T-helper 22 cell (primary cell): ENCODE measurements around the gene PDLIM5.
"Not testable (repeated sequence)": the region's sequence is repeated elsewhere in the genome, so short reads cannot be mapped to it uniquely, and the experiment has no call there.

ENCODE experiments used
- DNase-seq: peaks from one replicate; pipeline ENCODE4 v3.0.0-alpha.2; 2020; ENCODE audit warnings: low read depth

Gene PDLIM5

GRCh38 chr4:94528792-94529451 lies 77.2 kb downstream of the PDLIM5 start:
- DNase-seq: no peak

- no peak for DNase-seq
These were observed 78.3 kb downstream of the PDLIM5 start for GRCh38 chr4:94530073-94530472.

DNA sequence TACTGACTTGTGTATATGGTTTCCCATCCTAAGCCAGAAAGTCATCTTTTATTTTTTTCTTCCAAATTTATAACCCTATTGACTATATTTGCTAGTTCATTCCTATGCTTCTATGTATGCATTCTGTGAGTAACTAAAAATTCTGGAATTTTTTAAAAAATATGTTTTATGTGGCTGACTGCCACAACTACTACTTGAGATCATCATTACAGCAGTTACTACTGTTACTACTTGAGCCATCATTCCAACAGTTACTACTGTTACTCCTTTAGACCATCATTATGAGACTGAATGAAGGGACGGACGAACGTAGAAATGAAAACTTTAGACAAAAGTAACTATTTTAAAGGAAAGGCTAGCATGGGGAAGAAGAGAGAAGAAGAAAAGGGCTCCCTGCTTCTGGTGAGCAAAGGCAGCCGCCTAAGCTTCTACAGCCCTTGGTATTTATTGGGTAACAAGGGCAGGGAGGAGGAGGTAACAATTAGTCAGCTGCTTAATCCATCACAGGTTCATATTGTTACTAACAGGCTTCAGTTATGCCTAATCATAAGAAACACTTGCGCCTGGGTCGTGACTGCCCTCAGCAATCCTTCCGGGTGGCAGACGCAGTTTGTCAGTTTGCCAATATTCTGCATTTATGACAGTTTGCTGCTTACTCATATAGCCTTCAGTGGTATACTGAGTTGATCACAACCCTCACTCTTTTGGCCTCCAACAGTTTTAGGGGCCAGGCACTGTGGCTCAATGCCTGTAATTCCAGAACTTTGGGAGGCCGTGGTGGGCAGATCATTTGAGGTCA lies 80.4 kb downstream of the PDLIM5 start:
- DNase-seq: no peak

DNA sequence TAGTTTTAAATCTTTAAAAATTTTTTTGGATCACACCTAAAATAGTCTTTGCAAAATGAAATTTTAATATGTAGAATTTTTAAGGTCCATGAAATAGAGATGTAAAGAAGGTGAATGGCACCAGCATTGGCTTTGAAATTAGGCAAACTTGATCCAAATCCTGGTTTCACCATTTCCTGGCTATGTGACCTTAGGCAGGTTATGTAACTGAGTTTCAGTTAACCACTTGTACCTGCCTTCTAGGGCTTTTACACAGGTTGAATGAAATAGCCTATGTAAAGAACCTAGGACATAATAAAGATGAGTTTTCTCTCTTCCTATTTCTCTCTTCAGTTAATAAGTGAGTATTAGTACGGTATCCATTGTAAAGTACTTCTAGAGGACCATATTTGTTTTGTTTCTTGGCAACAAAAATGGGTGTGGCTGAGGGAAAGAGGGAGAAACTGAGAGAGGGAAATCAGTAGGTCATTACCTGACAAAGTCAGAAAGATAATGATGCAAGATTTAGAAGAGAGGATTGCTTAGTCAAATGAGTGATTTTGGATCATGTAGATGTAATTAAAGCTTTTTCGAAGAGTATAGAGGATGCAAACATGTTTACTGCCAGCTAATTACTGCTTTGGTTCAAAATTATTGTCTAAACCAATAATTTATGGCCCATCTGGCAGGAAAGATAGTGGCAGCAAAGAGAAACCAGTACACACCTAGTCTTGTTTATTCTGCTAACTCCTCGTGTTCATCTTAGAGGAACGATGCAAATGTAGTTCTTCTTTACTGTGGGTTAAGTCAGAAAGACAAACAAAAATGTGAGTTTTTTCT lies 81.9 kb downstream of the PDLIM5 start:
- DNase-seq: no peak

DNA sequence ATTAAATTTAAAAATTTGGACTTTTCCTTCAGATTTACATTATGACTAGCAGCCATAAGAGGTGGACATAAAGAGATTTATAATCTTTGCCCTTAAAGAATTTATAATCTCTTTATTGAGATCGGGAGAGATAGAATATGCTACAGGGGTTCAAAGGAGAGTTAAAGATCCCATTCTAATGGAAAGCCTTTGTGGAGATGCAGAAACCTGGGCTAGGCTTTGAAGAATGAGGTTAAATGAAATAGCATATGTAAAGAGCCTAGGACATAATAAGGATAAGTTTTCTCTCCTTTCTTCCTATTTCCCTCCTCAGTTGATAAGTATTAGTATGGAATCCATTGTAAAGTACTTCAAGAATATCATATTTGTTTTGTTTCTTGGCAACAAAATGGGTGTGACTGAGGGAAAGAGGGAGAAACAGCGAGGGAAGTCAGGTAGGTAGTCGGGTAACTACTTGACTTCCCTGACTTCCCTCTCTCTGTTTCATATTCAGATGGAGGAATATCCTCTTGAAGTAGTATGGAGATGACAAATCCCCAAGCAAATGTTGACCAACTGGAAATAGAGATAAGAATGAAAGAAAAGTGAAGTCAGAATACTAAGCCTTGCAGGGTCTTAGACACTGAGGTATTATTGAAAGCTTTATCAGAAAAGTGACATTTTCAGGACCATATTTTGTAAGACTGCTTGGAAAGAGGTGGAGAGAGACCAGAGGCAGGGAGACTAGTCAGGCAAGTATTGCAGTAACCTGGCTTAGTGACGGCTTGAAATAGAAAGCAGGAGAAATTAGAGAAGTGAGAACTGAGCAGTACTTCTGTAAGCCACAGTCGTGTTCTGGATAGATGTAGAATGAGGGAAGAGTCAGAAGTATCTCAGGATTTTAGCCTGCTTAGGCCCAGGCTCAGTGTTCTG lies 82.9 kb downstream of the PDLIM5 start:
- no peak for DNase-seq

- no peak for DNase-seq
These were observed 84.3 kb downstream of the PDLIM5 start for GRCh38 chr4:94536049-94536448.

GRCh38 chr4:94536649-94537469 lies 85.1 kb downstream of the PDLIM5 start:
- DNase-seq: no peak

DNA sequence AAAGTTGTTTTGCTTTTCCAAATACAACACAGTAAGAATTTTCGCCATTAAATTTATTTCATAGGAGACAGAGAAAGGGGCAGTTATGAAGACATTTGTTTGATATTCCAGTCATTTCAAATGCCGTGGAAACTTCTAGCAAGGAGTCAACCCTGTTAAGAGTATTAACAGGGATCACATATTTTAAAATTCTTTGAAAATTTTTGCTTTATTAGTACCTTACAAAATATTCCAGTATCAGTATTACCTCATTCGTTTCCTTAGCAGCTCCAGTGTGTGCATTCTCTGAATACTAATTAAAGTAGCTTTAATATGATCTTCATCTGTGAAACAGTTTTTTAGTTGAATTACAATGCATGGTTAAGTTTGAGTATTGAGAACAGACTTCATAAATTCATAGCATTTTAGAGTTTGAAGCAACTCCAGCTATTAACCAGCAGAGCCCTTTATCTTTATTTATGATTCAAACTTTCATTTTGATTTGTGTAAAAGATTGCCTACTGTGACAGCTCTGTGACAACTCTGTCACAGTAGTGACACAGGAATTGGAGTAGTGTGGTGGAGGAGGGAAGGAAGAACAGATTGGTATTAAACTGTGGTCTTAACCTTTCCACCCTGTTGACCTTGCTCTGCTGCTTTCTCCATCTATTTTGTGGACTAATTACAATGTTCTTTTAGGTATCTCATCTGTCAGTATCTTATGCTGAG lies 86.3 kb downstream of the PDLIM5 start:
- DNase-seq: no peak

DNA sequence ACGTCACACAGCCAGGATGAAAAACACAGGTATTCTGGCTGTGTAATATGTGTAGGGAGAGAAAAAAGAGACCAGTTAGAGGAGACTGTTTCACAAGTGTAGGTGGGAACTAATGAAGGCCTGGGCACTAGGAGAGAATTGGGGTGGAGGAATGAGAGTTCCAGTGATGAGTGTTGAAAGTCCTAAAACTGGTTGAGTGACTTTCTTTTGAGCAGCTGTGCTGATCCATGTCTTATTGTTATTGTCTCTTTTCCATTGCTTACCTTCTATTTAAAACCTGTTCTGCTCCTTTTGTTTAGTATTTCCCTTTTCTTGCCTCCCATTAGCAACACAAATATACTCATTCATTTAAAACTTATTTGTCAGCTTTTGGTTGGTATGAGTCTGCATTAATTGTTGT lies 88.7 kb downstream of the PDLIM5 start:
- no peak for DNase-seq

- no peak for DNase-seq
These were observed 93.1 kb downstream of the PDLIM5 start for GRCh38 chr4:94544811-94545210.

DNA sequence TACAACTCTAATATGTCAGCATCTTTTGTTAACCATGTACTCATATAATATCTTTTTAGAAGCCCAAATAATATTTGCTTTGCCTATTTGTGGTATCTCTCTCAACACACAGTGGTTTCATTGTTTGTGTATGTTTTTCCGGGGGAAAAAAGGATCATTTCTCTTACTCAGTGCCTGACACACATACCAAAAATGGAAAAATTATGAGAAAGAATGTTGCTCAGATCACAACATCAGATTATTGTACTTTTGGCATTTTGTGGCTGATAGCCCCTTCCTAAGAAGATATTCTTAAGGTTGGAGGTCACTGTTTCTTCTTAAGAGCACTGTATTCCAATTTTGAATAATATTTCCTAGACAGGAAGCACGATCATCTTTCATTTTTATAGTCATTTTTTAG lies 93.6 kb downstream of the PDLIM5 start:
- no peak for DNase-seq

- DNase-seq: no peak
These were observed 95.2 kb downstream of the PDLIM5 start for GRCh38 chr4:94546949-94547348.

DNA sequence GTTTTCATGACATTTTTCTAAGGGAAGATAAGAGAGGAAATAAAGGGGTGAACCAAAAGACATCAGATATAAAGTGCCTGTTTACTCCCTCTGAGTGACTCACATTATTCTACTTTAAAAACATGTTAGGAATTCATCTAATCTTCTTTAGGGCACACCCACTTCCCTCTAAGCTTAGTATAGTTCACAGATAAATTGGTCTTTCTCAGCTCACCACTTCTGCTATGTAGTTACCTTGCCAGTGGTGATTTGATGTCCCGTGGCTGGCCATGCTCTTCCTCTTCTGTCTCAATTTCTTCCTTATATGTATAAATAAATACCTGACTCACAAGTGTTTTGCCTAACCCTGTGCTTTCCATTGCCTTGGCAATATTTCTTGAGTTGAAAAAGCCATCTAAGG lies 96.8 kb downstream of the PDLIM5 start:
- no peak for DNase-seq

GRCh38 chr4:94550352-94550751 lies 98.6 kb downstream of the PDLIM5 start:
- DNase-seq: no peak

GRCh38 chr4:94550851-94551250 lies 99.1 kb downstream of the PDLIM5 start:
- DNase-seq: no peak

DNA sequence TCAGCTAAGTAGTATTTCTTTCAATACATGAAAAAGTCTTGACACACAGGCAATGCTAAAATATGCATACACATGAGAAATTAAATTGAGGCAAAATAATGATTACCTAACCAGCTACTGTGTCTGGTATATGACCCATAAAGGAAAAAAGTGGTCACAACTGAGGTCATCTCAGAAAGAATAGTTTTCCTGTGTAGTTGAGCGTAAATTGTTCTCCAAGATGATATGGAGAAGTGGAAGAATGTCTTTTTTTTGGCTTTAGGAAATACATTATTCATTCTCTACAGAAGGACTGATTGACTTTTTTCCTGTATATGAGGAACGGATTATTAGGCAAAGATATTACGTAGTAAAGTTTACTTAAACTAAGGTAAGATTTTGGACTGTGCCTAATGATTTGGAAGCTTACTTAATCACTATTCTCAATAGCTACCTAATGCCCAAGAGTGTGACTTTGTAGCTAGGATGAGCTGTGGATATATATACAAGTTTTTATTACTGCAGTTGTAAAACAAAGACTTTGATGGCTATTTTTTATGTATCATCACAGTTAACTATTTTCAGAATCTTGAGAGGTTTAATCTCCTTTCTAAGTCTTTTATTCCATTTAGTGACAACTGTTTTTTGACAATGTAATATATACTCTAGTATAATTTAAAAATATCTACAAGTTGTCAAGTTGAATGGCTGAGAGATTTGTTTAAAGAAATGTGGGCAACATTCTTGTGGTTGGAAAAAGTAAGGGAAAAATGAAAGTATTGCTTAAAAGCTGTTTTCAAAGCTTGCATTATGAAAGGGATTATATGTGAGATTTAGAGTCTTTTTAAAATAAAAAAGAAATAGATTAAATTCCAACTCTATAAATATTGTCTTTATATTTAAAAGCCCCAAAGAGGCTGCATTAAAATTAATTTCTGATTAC lies 100.2 kb downstream of the PDLIM5 start:
- no peak for DNase-seq

- DNase-seq: not testable (repeated sequence)
These were observed 104.3 kb downstream of the PDLIM5 start for GRCh38 chr4:94556047-94556446.

DNA sequence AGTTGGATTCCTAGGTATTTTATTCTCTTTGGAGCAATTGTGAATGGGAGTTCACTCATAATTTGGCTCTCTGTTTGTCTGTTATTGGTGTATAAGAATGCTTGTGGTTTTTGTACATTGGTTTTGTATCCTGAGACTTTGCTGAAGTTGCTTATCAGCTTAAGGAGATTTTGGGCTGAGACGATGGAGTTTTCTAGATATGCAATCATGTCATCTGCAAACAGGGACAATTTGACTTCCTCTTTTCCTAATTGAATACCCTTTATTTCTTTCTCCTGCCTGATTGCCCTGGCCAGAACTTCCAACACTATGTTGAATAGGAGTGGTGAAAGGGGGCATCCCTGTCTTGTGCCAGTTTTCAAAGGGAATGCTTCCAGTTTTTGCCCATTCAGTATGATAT lies 105.9 kb downstream of the PDLIM5 start:
- DNase-seq: not testable (repeated sequence)

- DNase-seq: no peak
These were observed 106.7 kb downstream of the PDLIM5 start for GRCh38 chr4:94558392-94558904.
